Heart left ventricle (tissue), 16 donors: ENCODE data around the gene CSRNP2. TPM values are rescaled to one million over a fixed set of nuclear protein-coding genes. Genes with fewer than 3 reads are reported as not detected.

Experiments
- ATAC-seq, 4 donors: fragments of 200-7000 bp; cut with Tn5 transposase; one replicate each; pipeline ENCODE4 v1.9.1; 2020 to 2022; ENCODE audit warnings: moderate library complexity in 4 of 4, mild to moderate bottlenecking in 3 of 4, moderate number of reproducible peaks in 1 of 4
- DNase-seq, 5 donors: peaks; one replicate each; pipeline ENCODE4 v3.0.0-alpha.2; 2020
- H3K27ac ChIP-seq, 12 donors: fragments of 200-600 bp; sonication (generic) in 4 of 12; one replicate each; pipeline versions ENCODE4 v1.5.0 to v1.8.0; 2016 to 2022; ENCODE audit warnings: mild to moderate bottlenecking in 2 of 12
- H3K27me3 ChIP-seq, 9 donors: fragments of 200-600 bp; sonication (generic) in 2 of 9; one replicate each; pipeline versions ENCODE4 v1.5.1 to v1.8.0; 2016 to 2022; ENCODE audit warnings: mild to moderate bottlenecking in 3 of 9
- H3K36me3 ChIP-seq, 9 donors: fragments of 200-600 bp; sonication (generic) in 2 of 9; one replicate each; pipeline versions ENCODE4 v1.5.0 to v1.8.0; 2018 to 2022; ENCODE audit warnings: mild to moderate bottlenecking in 2 of 9
- H3K4me1 ChIP-seq, 12 donors: fragments of 200-600 bp; sonication (generic) in 4 of 12; one replicate each; pipeline versions ENCODE4 v1.5.0 to v1.8.0; 2016 to 2022; ENCODE audit warnings: mild to moderate bottlenecking in 3 of 12
- H3K4me3 ChIP-seq, 12 donors: fragments of 200-600 bp; sonication (generic) in 4 of 12; one replicate each; pipeline versions ENCODE4 v1.5.0 to v1.8.0; 2017 to 2022; ENCODE audit warnings: mild to moderate bottlenecking in 9 of 12, moderate library complexity in 4 of 12
- H3K9me3 ChIP-seq, 12 donors: fragments of 200-600 bp; sonication (generic) in 4 of 12; one replicate each; pipeline versions ENCODE4 v1.5.0 to v1.8.0; 2016 to 2022; ENCODE audit warnings: mild to moderate bottlenecking in 1 of 12
- CTCF ChIP-seq, 12 donors: fragments of 200-600 bp; sonication (generic) in 4 of 12; IDR thresholded peaks; one replicate each; pipeline versions ENCODE4 v1.5.0 to v1.8.0; 2018 to 2022; ENCODE audit warnings: antibody characterized with exemption in 12 of 12, mild to moderate bottlenecking in 5 of 12
- POLR2A ChIP-seq, 2 donors: fragments of 450-650 bp; IDR thresholded peaks; one replicate each; pipeline ENCODE4 v1.6.1; 2017; ENCODE audit warnings: antibody characterized with exemption in 2 of 2, mild to moderate bottlenecking in 2 of 2, moderate library complexity in 2 of 2
- WGBS, 4 donors: extraction: QIAGEN DNeasy Blood & Tissue Kit in 2 of 4; methylation state at CpG; one replicate each; pipeline versions ENCODE4 v1.1.5 to v1.1.7; 2013 to 2018; 5-methylcytosine and 5-hydroxymethylcytosine counted together
- intact Hi-C, 10 donors: fragments of 100-400 bp; cut with DNase I; formaldehyde crosslinking; loops; one replicate each; pipeline versions ENCODE4 v1.11.1 to v1.14.2; 2022
- polyA plus RNA-seq, 2 donors: library from polyadenylated mRNA; stranded (reverse); fragments of 200-250 nt; gene quantifications; one replicate each; pipeline ENCODE4 v1.2.3, GENCODE V29; 2013
- total RNA-seq, 9 donors: library from RNA; depleted of rRNA in 2 of 9; stranded (reverse); fragments of >200 nt in 2 of 9; fragmentation: NEBNext Ultra II Directional in 3 of 9; extraction: Animal tissue kit (Norgen Biotek cat#: 25700) in 3 of 9; gene quantifications; one replicate each; pipeline versions ENCODE4 v1.1.0 to v1.2.4, GENCODE V29; 2016 to 2023
- donor health status: ischemic (EF 13 %, LVEDD 7.1; RV severe dilation, severe dysfunction).
- donor health status: healthy with polysubstance abuse.
- donor health status: DM: no; HTN: yes; CAD: no.
- donor health status: DM: no; HTN: no; CAD: no.
- donor health status: ischemic (EF 25% LVEDD 6.9; RV normal size, moderate dysfunction).
- donor health status: ischemic (EF 25% LVEDD 5.7; RV mildly dilated, moderate dysfunction).
- donor health status: healthy.
- donor health status: DM: yes; HTN: yes; CAD: no.
- donor health status: ischemic (EF 35%, LVEDD 5.7; RV mildly dilated, moderate dysfunction).
- donor health status: nonischemic (EF 11% LVEDD 7.7; RV severe dilation, severe dysfunction).
- donor health status: DM: yes; HTN: yes; CAD: no.
- donor health status: PGD.
- donor health status: ischemic (EF 29% LVEDD 5.4; RV normal size, mild dysfunction).
- donor health status: nonischemic (EF 23%, LVEDD 6.1; RV moderate dilation, normal function).

CSRNP2 gene
- total and polyA plus RNA-seq, 11 donors = 10.0 to 25.7 (median 18.5) TPM

GRCh38 chr12:51128919-51129318 is 45.5 kb upstream of the CSRNP2 start:
- DNase-seq = no peak
- ATAC-seq = no peak
- 83 to 93% (median 90%) methylated on average over 3 of the region's 3 CpGs for WGBS, 4 donors
- Histone ChIP-seq H3K9me3 (no peaks in the 10 kb centered on the region), H3K4me1 (peaks cover 0 to 5% (median 0%) of the 10 kb centered on the region in 12 donors), H3K27ac (no peak overlapping the region), H3K36me3 (peaks cover 0 to 15% (median 10%) of the 10 kb centered on the region in 9 donors), H3K27me3 (no peaks in the 10 kb centered on the region), H3K4me3 (no peak overlapping the region)
- intact Hi-C loops = no loop called here
- no peak for TF ChIP-seq CTCF (IDR thresholded peaks at IDR 0.05)
- TF ChIP-seq POLR2A (IDR thresholded peaks at IDR 0.05) = no peak

GRCh38 chr12:51127050-51127729 is 43.8 kb upstream of the CSRNP2 start:
- 90 to 93% (median 92%) methylated on average over 2 of the region's 2 CpGs for WGBS, 4 donors
- no peak overlapping the region for H3K4me3 ChIP-seq
- ATAC-seq = no peak
- H3K27ac ChIP-seq = no peak overlapping the region
- intact Hi-C loops = no loop called here
- no peaks in the 10 kb centered on the region for H3K9me3 ChIP-seq
- H3K36me3 ChIP-seq = peaks cover 0 to 21% (median 10%) of the 10 kb centered on the region in 9 donors
- peaks cover 0 to 11% (median 2%) of the 10 kb centered on the region in 12 donors for H3K4me1 ChIP-seq
- DNase-seq = no peak
- H3K27me3 ChIP-seq = no peaks in the 10 kb centered on the region
- TF ChIP-seq CTCF (IDR thresholded peaks at IDR 0.05) = no peak
- no peak for TF ChIP-seq POLR2A (IDR thresholded peaks at IDR 0.05)

- Histone ChIP-seq H3K9me3 (no peaks in the 10 kb centered on the region), H3K36me3 (peaks cover 0 to 21% (median 10%) of the 10 kb centered on the region in 9 donors), H3K4me3 (no peak overlapping the region), H3K27me3 (no peaks in the 10 kb centered on the region), H3K27ac (no peak overlapping the region), H3K4me1 (peaks cover 0 to 11% (median 2%) of the 10 kb centered on the region in 12 donors)
- ATAC-seq (no peak), DNase-seq (no peak)
- intact Hi-C loops = no loop called here
- 93 to 98% (median 95%) methylated on average over 2 of the region's 2 CpGs for WGBS, 4 donors
- no peak for TF ChIP-seq POLR2A (IDR thresholded peaks at IDR 0.05)
- TF ChIP-seq CTCF (IDR thresholded peaks at IDR 0.05) = no peak
Measured at GRCh38 chr12:51126297-51126696, 42.9 kb upstream of the CSRNP2 start.

DNA sequence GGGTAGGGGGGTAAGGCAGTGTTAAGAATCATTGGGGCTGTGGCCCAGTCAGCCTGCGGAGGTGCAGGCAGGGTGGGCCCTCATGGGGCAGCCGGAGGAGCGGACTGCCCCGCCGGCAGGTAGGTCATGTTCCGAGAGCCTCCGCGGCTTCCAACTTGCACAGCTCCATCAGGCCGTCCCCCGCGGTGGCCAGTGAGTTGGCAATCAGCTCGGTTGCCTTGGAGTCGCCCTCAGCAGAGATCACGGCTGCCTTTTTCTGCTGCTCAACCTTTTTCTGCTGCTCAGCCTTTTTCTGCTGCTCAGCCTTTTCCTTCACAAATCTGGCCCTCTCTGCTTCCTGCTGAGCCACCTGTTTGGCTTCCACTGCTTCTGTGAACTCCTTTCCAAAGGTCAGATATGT is 41.1 kb upstream of the CSRNP2 start:
- H3K36me3 ChIP-seq = peaks cover 0 to 22% (median 10%) of the 10 kb centered on the region in 9 donors
- TF ChIP-seq CTCF (IDR thresholded peaks at IDR 0.05) (no peak), POLR2A (IDR thresholded peaks at IDR 0.05) (no peak)
- no peaks in the 10 kb centered on the region for H3K27me3 ChIP-seq
- H3K4me1 ChIP-seq = peaks cover 0 to 11% (median 2%) of the 10 kb centered on the region in 12 donors
- DNase-seq (no peak), ATAC-seq (no peak)
- 94 to 98% (median 96%) methylated on average over 14 of the region's 14 CpGs for WGBS, 4 donors
- H3K9me3 ChIP-seq = no peaks in the 10 kb centered on the region
- intact Hi-C loops = no loop called here
- no peak overlapping the region for H3K4me3 ChIP-seq
- no peak overlapping the region for H3K27ac ChIP-seq
